ENCODE results near the gene PIAS1.
"Not testable (repeated sequence)": the region's sequence is repeated elsewhere in the genome, so short reads cannot be mapped to it uniquely, and the experiment has no call there.

PIAS1 gene

GRCh38 chr15:68220489-68220888, 166.4 kb downstream of the PIAS1 start:
- H3K4me2 ChIP-seq, result no peak overlapping the region
- H4K20me1 ChIP-seq (ENCODE audit: insufficient read depth), result peaks cover 5% of the 10 kb centered on the region; the same call in 1 of the 2 replicates
- H3K9ac ChIP-seq, result no peak overlapping the region
- no peak overlapping the region for H3K4me3 ChIP-seq (IDR thresholded peaks at IDR 0.05; ENCODE audit: insufficient read depth, low read depth, low read length)
- TF ChIP-seq CTCF (conservative IDR thresholded peaks at IDR 0.05; ENCODE audit: low read depth, low read length), result no peak
- H3K79me2 ChIP-seq (ENCODE audit: insufficient read depth, low read depth), result peaks cover 80% of the 10 kb centered on the region
- peaks cover 22% of the 10 kb centered on the region for H3K4me1 ChIP-seq (ENCODE audit: low read depth, poor library complexity, severe bottlenecking)
- H3K36me3 ChIP-seq (ENCODE audit: insufficient read depth), result peaks cover 2% of the 10 kb centered on the region; the same call in 1 of the 2 replicates
- H3K27me3 ChIP-seq (ENCODE audit: insufficient read depth, low read depth), result no peaks in the 10 kb centered on the region
- no peak overlapping the region for H3K27ac ChIP-seq
- no peak overlapping the region for H2AFZ ChIP-seq (ENCODE audit: low read depth)

GRCh38 chr15:68220967-68221366, 166.9 kb downstream of the PIAS1 start:
- peaks cover 2% of the 10 kb centered on the region; the same call in 1 of the 2 replicates for H3K36me3 ChIP-seq (ENCODE audit: insufficient read depth)
- H3K27me3 ChIP-seq (ENCODE audit: insufficient read depth, low read depth), result no peaks in the 10 kb centered on the region
- H3K27ac ChIP-seq, result no peak overlapping the region
- no peak overlapping the region for H3K4me3 ChIP-seq (IDR thresholded peaks at IDR 0.05; ENCODE audit: insufficient read depth, low read depth, low read length)
- no peak for TF ChIP-seq CTCF (conservative IDR thresholded peaks at IDR 0.05; ENCODE audit: low read depth, low read length)
- H3K4me2 ChIP-seq, result no peak overlapping the region
- H4K20me1 ChIP-seq (ENCODE audit: insufficient read depth), result 0 out of 2 replicates have a peak, but pooled peaks cover under 1% of the 10 kb centered on the region
- H3K4me1 ChIP-seq (ENCODE audit: low read depth, poor library complexity, severe bottlenecking), result peaks cover 27% of the 10 kb centered on the region
- H3K79me2 ChIP-seq (ENCODE audit: insufficient read depth, low read depth), result peaks cover 80% of the 10 kb centered on the region
- no peak overlapping the region for H2AFZ ChIP-seq (ENCODE audit: low read depth)
- H3K9ac ChIP-seq, result no peak overlapping the region

GRCh38 chr15:68221530-68222431, 167.7 kb downstream of the PIAS1 start:
- H3K4me1 ChIP-seq (ENCODE audit: low read depth, poor library complexity, severe bottlenecking), result peaks cover 35% of the 10 kb centered on the region
- not testable (repeated sequence) for H3K27ac ChIP-seq; H2AFZ ChIP-seq (ENCODE audit: low read depth); H3K36me3 ChIP-seq (ENCODE audit: insufficient read depth); H3K4me3 ChIP-seq (IDR thresholded peaks at IDR 0.05; ENCODE audit: insufficient read depth, low read depth, low read length); H3K9ac ChIP-seq; H3K27me3 ChIP-seq (ENCODE audit: insufficient read depth, low read depth); H4K20me1 ChIP-seq (ENCODE audit: insufficient read depth); H3K4me2 ChIP-seq
- H3K79me2 ChIP-seq (ENCODE audit: insufficient read depth, low read depth), result peaks cover 80% of the 10 kb centered on the region

GRCh38 chr15:68222432-68222743, 168.3 kb downstream of the PIAS1 start:
- not testable (repeated sequence) for H3K36me3 ChIP-seq (ENCODE audit: insufficient read depth)
- peaks cover 41% of the 10 kb centered on the region for H3K4me1 ChIP-seq (ENCODE audit: low read depth, poor library complexity, severe bottlenecking)

GRCh38 chr15:68223171-68223570, 169.1 kb downstream of the PIAS1 start:
- H3K27ac ChIP-seq, result no peak overlapping the region
- no peak for TF ChIP-seq CTCF (conservative IDR thresholded peaks at IDR 0.05; ENCODE audit: low read depth, low read length)
- peaks cover 80% of the 10 kb centered on the region for H3K79me2 ChIP-seq (ENCODE audit: insufficient read depth, low read depth)
- no peaks in the 10 kb centered on the region for H3K36me3 ChIP-seq (ENCODE audit: insufficient read depth)
- no peaks in the 10 kb centered on the region for H4K20me1 ChIP-seq (ENCODE audit: insufficient read depth)
- H3K9ac ChIP-seq, result no peak overlapping the region
- H3K4me1 ChIP-seq (ENCODE audit: low read depth, poor library complexity, severe bottlenecking), result peaks cover 47% of the 10 kb centered on the region
- no peak overlapping the region for H3K4me3 ChIP-seq (IDR thresholded peaks at IDR 0.05; ENCODE audit: insufficient read depth, low read depth, low read length)
- no peaks in the 10 kb centered on the region for H3K27me3 ChIP-seq (ENCODE audit: insufficient read depth, low read depth)
- no peak overlapping the region for H2AFZ ChIP-seq (ENCODE audit: low read depth)
- no peak overlapping the region for H3K4me2 ChIP-seq

More at GRCh38 chr15:68222432-68222743, 168.3 kb downstream of the PIAS1 start:
- H2AFZ ChIP-seq (ENCODE audit: low read depth); H3K4me2 ChIP-seq; H4K20me1 ChIP-seq (ENCODE audit: insufficient read depth); H3K27ac ChIP-seq; H3K4me3 ChIP-seq (IDR thresholded peaks at IDR 0.05; ENCODE audit: insufficient read depth, low read depth, low read length); H3K27me3 ChIP-seq (ENCODE audit: insufficient read depth, low read depth); H3K9ac ChIP-seq: not testable (repeated sequence)
- H3K79me2 ChIP-seq (ENCODE audit: insufficient read depth, low read depth), result peaks cover 80% of the 10 kb centered on the region
